HFFc6 (cell line): ENCODE results near the gene FRMD4A. TPM values are rescaled to one million over a fixed set of nuclear protein-coding genes. Genes with fewer than 3 reads are reported as not detected.

Experiments
- DNase-seq: peaks from one replicate; pipeline ENCODE4 v3.0.0-alpha.2; 2018
- H3K27ac Mint-ChIP-seq: 2 replicates; pipeline ENCODE4 v1.8.0; 2020; ENCODE audit warnings: mild to moderate bottlenecking, mixed read lengths
- H3K27me3 Mint-ChIP-seq: 2 replicates; pipeline ENCODE4 v1.8.0; 2021; ENCODE audit warnings: mild to moderate bottlenecking, moderate library complexity, mixed read lengths; ENCODE audit not compliant: insufficient read depth
- H3K36me3 Mint-ChIP-seq: 2 replicates; pipeline ENCODE4 v1.8.0; 2021; ENCODE audit warnings: low read depth, mixed read lengths
- H3K4me1 Mint-ChIP-seq: 2 replicates; pipeline ENCODE4 v1.8.0; 2020; ENCODE audit warnings: low read depth, mixed read lengths
- H3K4me3 Mint-ChIP-seq: 2 replicates; pipeline ENCODE4 v1.8.0; 2020; ENCODE audit warnings: mild to moderate bottlenecking, moderate library complexity, mixed read lengths
- H3K9me3 Mint-ChIP-seq: 2 replicates; pipeline ENCODE4 v1.8.0; 2020; ENCODE audit warnings: mild to moderate bottlenecking, mixed read lengths
- CTCF ChIP-seq: fragments of 200-600 bp; sonication (generic); IDR thresholded peaks from 2 replicates; pipeline ENCODE4 v1.5.0; 2021; ENCODE audit warnings: antibody characterized with exemption, mild to moderate bottlenecking
- total RNA-seq, 6 experiments: library from RNA; stranded (reverse); fragmentation: NEBNext Ultra II Directional; extraction: Animal tissue kit (Norgen Biotek cat#: 25700); gene quantifications; 2 replicates in 1 of 6; 3 replicates in 5 of 6; pipeline ENCODE4 v1.2.3, GENCODE V29; 2021

FRMD4A gene
- total RNA-seq, 6 experiments from 2014 or later = 76.7 to 117 (median 92.3) TPM

DNA sequence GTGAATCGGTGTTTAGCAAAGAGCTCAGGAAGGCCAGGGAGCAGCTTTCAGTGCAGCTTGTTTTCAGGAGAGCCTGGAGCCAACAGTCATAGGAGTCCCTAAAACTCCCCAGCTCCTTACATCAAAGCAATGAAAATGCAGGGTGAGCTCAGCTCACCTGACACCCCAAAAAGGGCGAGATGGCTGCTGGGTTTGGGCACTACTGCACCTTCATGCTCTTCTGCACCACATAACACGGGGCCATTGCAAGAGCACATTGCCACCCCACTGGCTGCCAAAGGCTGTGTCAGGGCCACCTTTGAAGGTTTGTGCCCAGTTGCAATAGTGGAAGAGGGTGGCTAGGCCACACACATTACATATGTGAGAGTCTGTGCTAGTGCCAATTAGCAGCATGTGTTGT lies 25.0 kb upstream of the FRMD4A start:
- H3K36me3 Mint-ChIP-seq = no peaks in the 10 kb centered on the region
- H3K4me1 Mint-ChIP-seq = peaks cover 8% of the 10 kb centered on the region
- peaks cover 57% of the 10 kb centered on the region for H3K27me3 Mint-ChIP-seq
- DNase-seq = no peak
- no peak for TF ChIP-seq CTCF
- H3K4me3 Mint-ChIP-seq = no peak overlapping the region
- H3K27ac Mint-ChIP-seq = no peak overlapping the region
- no peaks in the 10 kb centered on the region for H3K9me3 Mint-ChIP-seq

GRCh38 chr10:14353291-14353913 lies 22.7 kb upstream of the FRMD4A start:
- H3K4me3 Mint-ChIP-seq = no peak overlapping the region
- no peak for DNase-seq
- H3K9me3 Mint-ChIP-seq = no peaks in the 10 kb centered on the region
- no peak overlapping the region for H3K27ac Mint-ChIP-seq
- no peaks in the 10 kb centered on the region for H3K36me3 Mint-ChIP-seq
- peaks cover 58% of the 10 kb centered on the region for H3K27me3 Mint-ChIP-seq
- no peak for TF ChIP-seq CTCF
- H3K4me1 Mint-ChIP-seq = peaks cover 8% of the 10 kb centered on the region

DNA sequence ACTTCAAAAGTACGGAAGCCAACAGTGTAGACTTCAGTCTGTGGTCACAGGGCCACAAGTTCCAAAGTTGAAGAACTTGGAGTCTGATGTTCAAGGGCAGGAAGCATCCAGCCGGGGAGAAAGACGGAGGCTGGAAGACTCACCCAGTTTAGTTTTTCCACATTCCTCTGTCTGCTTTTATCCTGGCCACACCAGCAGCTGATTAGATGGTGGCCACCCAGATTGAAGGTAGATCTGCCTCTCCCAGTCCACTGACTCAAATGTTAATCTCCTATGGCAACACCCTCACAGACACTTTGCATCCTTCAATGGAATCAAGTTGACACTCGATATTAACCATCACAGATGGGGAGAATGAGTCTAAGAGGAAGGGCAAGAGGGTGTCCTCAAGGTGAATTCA lies 19.3 kb upstream of the FRMD4A start:
- Mint-ChIP-seq H3K36me3 (no peaks in the 10 kb centered on the region), H3K27ac (no peak overlapping the region), H3K9me3 (no peaks in the 10 kb centered on the region), H3K4me3 (no peak overlapping the region), H3K27me3 (peaks cover 51% of the 10 kb centered on the region), H3K4me1 (no peaks in the 10 kb centered on the region)
- TF ChIP-seq CTCF = no peak
- DNase-seq = no peak

DNA sequence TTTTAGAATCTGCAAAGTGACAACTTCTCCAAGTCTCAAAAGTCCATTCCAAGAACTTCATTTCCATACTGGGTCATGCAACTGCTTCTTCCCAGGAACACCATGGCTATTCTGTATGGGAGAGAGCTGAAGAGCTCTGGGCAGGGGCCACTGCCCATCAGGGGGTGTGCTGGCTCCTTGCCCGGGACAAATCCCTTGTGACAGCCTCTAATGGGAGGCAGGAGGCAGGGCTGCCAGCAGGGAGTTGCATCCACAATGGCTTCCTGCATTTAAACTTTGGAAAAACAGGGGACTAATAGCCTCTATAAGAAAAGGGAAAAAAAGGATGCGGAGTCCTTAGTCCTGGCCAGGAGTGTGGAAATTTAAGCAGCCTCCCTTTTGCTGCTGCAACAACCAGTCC lies 18.4 kb upstream of the FRMD4A start:
- H3K4me1 Mint-ChIP-seq = no peaks in the 10 kb centered on the region
- peaks cover 44% of the 10 kb centered on the region for H3K27me3 Mint-ChIP-seq
- no peak for TF ChIP-seq CTCF
- no peak for DNase-seq
- H3K27ac Mint-ChIP-seq = no peak overlapping the region
- H3K36me3 Mint-ChIP-seq = no peaks in the 10 kb centered on the region
- H3K9me3 Mint-ChIP-seq = no peaks in the 10 kb centered on the region
- no peak overlapping the region for H3K4me3 Mint-ChIP-seq

GRCh38 chr10:14345262-14345661 lies 14.5 kb upstream of the FRMD4A start:
- TF ChIP-seq CTCF = no peak
- Mint-ChIP-seq H3K36me3 (no peaks in the 10 kb centered on the region), H3K4me1 (no peaks in the 10 kb centered on the region), H3K27me3 (peaks cover 43% of the 10 kb centered on the region), H3K4me3 (no peak overlapping the region), H3K9me3 (no peaks in the 10 kb centered on the region), H3K27ac (no peak overlapping the region)
- DNase-seq = no peak
